DMS114 treated with DMSO at 0.1 percent for 48 hours (cell line): ENCODE data around the gene PVR.
"Not testable (repeated sequence)": the region's sequence is repeated elsewhere in the genome, so short reads cannot be mapped to it uniquely, and the experiment has no call there.

Experiments used
- DNase-seq: peaks from one replicate; lab custom pipeline; 2025; ENCODE audit not compliant: unreplicated experiment; lab: John Stamatoyannopoulos, UW

Gene PVR

GRCh38 chr19:44694184-44694579, 50.5 kb downstream of the PVR start:
- no peak for DNase-seq

- no peak for DNase-seq
These were observed 53.4 kb downstream of the PVR start for GRCh38 chr19:44696939-44697669.

- no peak for DNase-seq
These were observed 53.9 kb downstream of the PVR start for GRCh38 chr19:44697670-44698034.

- no peak for DNase-seq
These were observed 54.9 kb downstream of the PVR start, which contains the start of gene CEACAM16 for GRCh38 chr19:44698492-44699201. TSS of gene CEACAM16 (plus strand) at chr19:44699151. CDS start at chr19:44701457, 2,306 bp downstream.

GRCh38 chr19:44700547-44700946, 56.8 kb downstream of the PVR start:
- no peak for DNase-seq

- no peak for DNase-seq
These were observed 57.5 kb downstream of the PVR start for GRCh38 chr19:44701228-44701627.

- DNase-seq, result no peak
These were observed 59.0 kb downstream of the PVR start for GRCh38 chr19:44702551-44703176.

- no peak for DNase-seq
These were observed 59.8 kb downstream of the PVR start for GRCh38 chr19:44703336-44704078.

- DNase-seq, result no peak
These were observed 61.3 kb downstream of the PVR start for GRCh38 chr19:44704982-44705381.

- DNase-seq, result no peak
These were observed 61.8 kb downstream of the PVR start for GRCh38 chr19:44705502-44706010.

- DNase-seq, result no peak
These were observed 63.0 kb downstream of the PVR start for GRCh38 chr19:44706506-44707236.

- DNase-seq, result no peak
These were observed 64.1 kb downstream of the PVR start for GRCh38 chr19:44707794-44708193.

GRCh38 chr19:44708940-44709339, 65.2 kb downstream of the PVR start:
- no peak for DNase-seq

- not testable (repeated sequence) for DNase-seq
These were observed 65.9 kb downstream of the PVR start for GRCh38 chr19:44709434-44710266.

GRCh38 chr19:44710483-44710882, 66.8 kb downstream of the PVR start:
- no peak for DNase-seq

- DNase-seq, result no peak
These were observed 69.3 kb downstream of the PVR start for GRCh38 chr19:44712864-44713515.
